ENCODE measurements around the gene MTHFR. TPM values are rescaled to one million over a fixed set of nuclear protein-coding genes. Genes with fewer than 3 reads are reported as not detected.

MTHFR gene
- total RNA-seq, 2 donors from 2014 or later = 30.3 to 81.4 TPM

GRCh38 chr1:11848373-11848700 lies 42.6 kb upstream of the MTHFR start:
- no peak overlapping the region for H3K4me3 ChIP-seq
- no peak for DNase-seq (ENCODE audit: low spot score)
- H3K27me3 ChIP-seq (replicated peaks; ENCODE audit: insufficient read depth) = no peaks in the 10 kb centered on the region
- no peaks in the 10 kb centered on the region for H3K4me1 ChIP-seq (ENCODE audit: control insufficient read depth in 1 of 2, low read depth in 2 of 2)
- no peaks in the 10 kb centered on the region for H3K9me3 ChIP-seq
- H3K36me3 ChIP-seq = peaks cover 18% of the 10 kb centered on the region
- no peak for TF ChIP-seq CTCF (IDR thresholded peaks at IDR 0.05)
- no peak overlapping the region for H3K27ac ChIP-seq
- no peak for ATAC-seq (ENCODE audit: insufficient number of reproducible peaks, low FRiP score, low read depth)

GRCh38 chr1:11847667-11848372 lies 42.1 kb upstream of the MTHFR start, which contains the start of gene NPPA:
Gene NPPA (minus strand): TSS chr1:11847783. CDS start chr1:11847684, 99 bp downstream.
- TF ChIP-seq CTCF (IDR thresholded peaks at IDR 0.05) = no peak
- H3K4me1 ChIP-seq (ENCODE audit: control insufficient read depth in 1 of 2, low read depth in 2 of 2) = no peaks in the 10 kb centered on the region
- H3K27ac ChIP-seq = no peak within 1 kb of the TSS
- no peaks in the 10 kb centered on the region for H3K27me3 ChIP-seq (replicated peaks; ENCODE audit: insufficient read depth)
- no peaks in the 10 kb centered on the region for H3K9me3 ChIP-seq
- DNase-seq (ENCODE audit: low spot score) (no peak), ATAC-seq (ENCODE audit: insufficient number of reproducible peaks, low FRiP score, low read depth) (no peak)
- H3K4me3 ChIP-seq = no peak within 1 kb of the TSS
- H3K36me3 ChIP-seq = peaks cover 19% of the 10 kb centered on the region

GRCh38 chr1:11845641-11846335 lies 40.0 kb upstream of the MTHFR start:
- no peak for ATAC-seq (ENCODE audit: insufficient number of reproducible peaks, low FRiP score, low read depth)
- TF ChIP-seq CTCF (IDR thresholded peaks at IDR 0.05) = no peak
- Histone ChIP-seq H3K9me3 (no peaks in the 10 kb centered on the region), H3K27ac (no peak overlapping the region), H3K4me3 (no peak overlapping the region), H3K4me1 (ENCODE audit: control insufficient read depth in 1 of 2, low read depth in 2 of 2) (peaks cover 0 to 7% of the 10 kb centered on the region in 2 donors), H3K27me3 (replicated peaks; ENCODE audit: insufficient read depth) (no peaks in the 10 kb centered on the region), H3K36me3 (peaks cover 35% of the 10 kb centered on the region)
- DNase-seq (ENCODE audit: low spot score) = no peak

GRCh38 chr1:11842154-11843041 lies 36.6 kb upstream of the MTHFR start:
- ATAC-seq (ENCODE audit: insufficient number of reproducible peaks, low FRiP score, low read depth) (no peak), DNase-seq (ENCODE audit: low spot score) (no peak)
- Histone ChIP-seq H3K27me3 (replicated peaks; ENCODE audit: insufficient read depth) (no peaks in the 10 kb centered on the region), H3K4me1 (ENCODE audit: control insufficient read depth in 1 of 2, low read depth in 2 of 2) (peaks cover 7 to 17% of the 10 kb centered on the region in 2 donors), H3K36me3 (peaks cover 49% of the 10 kb centered on the region), H3K9me3 (no peaks in the 10 kb centered on the region), H3K27ac (no peak overlapping the region), H3K4me3 (no peak overlapping the region)
- TF ChIP-seq CTCF (IDR thresholded peaks at IDR 0.05) = no peak

All from thoracic aorta (tissue), 2 donors.